Measurements from ENCODE around the gene CHST11. TPM values are rescaled to one million over a fixed set of nuclear protein-coding genes. Genes with fewer than 3 reads are reported as not detected.

CHST11 gene
- total RNA-seq, 1 experiment from 2014 or later: 1.1 TPM

DNA sequence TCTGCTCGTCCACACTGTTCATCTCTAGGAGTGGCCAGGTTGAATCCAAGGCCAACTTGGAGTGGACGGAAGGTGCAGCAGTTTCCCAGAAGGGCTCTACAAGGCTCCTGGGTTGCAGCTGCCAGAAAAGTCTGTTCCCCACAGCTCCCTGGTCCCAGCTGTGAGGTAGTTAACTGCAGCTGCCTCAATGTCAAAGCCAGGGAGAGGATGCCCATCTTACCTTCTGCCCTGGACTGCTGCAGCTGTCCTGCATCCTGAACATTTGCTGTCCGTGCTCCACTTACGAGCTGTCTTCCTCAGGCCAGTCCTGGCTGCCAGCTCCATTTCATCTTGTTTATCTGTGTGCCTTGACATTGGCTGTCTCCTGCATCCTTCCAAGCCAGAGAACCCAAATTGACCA is 274.0 kb downstream of the CHST11 start:
- H3K4me3 Mint-ChIP-seq (ENCODE audit: low read depth, unreplicated experiment): no peak overlapping the region
- peaks cover 52% of the 10 kb centered on the region for H3K27me3 Mint-ChIP-seq (ENCODE audit: unreplicated experiment)
- no peaks in the 10 kb centered on the region for H3K9me3 Mint-ChIP-seq (ENCODE audit: low read depth, unreplicated experiment)
- no TSS peak for BruUV-seq (replicated peaks)
- TF ChIP-seq, protein P1, sequence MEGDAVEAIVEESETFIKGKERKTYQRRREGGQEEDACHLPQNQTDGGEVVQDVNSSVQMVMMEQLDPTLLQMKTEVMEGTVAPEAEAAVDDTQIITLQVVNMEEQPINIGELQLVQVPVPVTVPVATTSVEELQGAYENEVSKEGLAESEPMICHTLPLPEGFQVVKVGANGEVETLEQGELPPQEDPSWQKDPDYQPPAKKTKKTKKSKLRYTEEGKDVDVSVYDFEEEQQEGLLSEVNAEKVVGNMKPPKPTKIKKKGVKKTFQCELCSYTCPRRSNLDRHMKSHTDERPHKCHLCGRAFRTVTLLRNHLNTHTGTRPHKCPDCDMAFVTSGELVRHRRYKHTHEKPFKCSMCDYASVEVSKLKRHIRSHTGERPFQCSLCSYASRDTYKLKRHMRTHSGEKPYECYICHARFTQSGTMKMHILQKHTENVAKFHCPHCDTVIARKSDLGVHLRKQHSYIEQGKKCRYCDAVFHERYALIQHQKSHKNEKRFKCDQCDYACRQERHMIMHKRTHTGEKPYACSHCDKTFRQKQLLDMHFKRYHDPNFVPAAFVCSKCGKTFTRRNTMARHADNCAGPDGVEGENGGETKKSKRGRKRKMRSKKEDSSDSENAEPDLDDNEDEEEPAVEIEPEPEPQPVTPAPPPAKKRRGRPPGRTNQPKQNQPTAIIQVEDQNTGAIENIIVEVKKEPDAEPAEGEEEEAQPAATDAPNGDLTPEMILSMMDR (IDR thresholded peaks at IDR 0.05; ENCODE audit: unreplicated experiment): no peak
- H3K36me3 Mint-ChIP-seq (ENCODE audit: insufficient read depth, unreplicated experiment): no peaks in the 10 kb centered on the region
- CTCF ChIA-PET: no interaction called here
- peaks cover 7% of the 10 kb centered on the region for H3K4me1 Mint-ChIP-seq (ENCODE audit: low read depth, unreplicated experiment)
- no peak for DNase-seq
- intact Hi-C loops (cut with micrococcal nuclease; ENCODE audit: unreplicated experiment): loop anchor here (5.0 kb wide), 1 partner anchor 322 kb away; no protein-coding TSS in a partner anchor
- no peak overlapping the region for H3K27ac Mint-ChIP-seq (ENCODE audit: unreplicated experiment)

DNA sequence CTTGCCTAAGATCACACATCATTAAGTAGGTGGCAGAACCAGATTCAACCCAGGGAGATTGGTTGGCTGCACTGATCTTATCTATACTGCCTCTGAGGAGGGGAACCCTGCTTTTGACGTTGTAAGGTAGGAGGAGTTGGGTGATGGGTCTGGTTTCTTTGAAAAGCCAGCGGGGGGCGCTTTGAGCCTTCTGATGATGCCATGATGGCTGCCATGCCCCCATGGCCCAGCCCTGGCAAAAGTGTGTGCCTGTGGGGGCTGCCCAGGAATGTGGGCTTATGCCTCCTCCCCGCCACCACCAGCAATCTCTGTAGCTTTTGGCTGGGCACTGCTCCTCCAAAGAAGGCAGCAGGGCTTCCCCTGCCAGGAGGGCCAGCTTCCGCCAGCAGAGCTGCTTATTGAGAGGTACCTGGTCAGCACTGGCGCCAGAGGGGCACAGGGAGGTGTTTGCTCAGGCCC is 277.0 kb downstream of the CHST11 start:
- peaks cover 7% of the 10 kb centered on the region for H3K4me1 Mint-ChIP-seq (ENCODE audit: low read depth, unreplicated experiment)
- no peaks in the 10 kb centered on the region for H3K9me3 Mint-ChIP-seq (ENCODE audit: low read depth, unreplicated experiment)
- H3K4me3 Mint-ChIP-seq (ENCODE audit: low read depth, unreplicated experiment): no peak overlapping the region
- H3K36me3 Mint-ChIP-seq (ENCODE audit: insufficient read depth, unreplicated experiment): no peaks in the 10 kb centered on the region
- intact Hi-C loops (cut with micrococcal nuclease; ENCODE audit: unreplicated experiment): loop anchor here (5.0 kb wide), 1 partner anchor 319 kb away; no protein-coding TSS in a partner anchor
- BruUV-seq (replicated peaks): no TSS peak
- peaks cover 70% of the 10 kb centered on the region for H3K27me3 Mint-ChIP-seq (ENCODE audit: unreplicated experiment)
- H3K27ac Mint-ChIP-seq (ENCODE audit: unreplicated experiment): no peak overlapping the region
- peak; percentile 28 for DNase-seq
- CTCF ChIA-PET: no interaction called here
- TF ChIP-seq, protein P1 (IDR thresholded peaks at IDR 0.05; ENCODE audit: unreplicated experiment): no peak

DNA sequence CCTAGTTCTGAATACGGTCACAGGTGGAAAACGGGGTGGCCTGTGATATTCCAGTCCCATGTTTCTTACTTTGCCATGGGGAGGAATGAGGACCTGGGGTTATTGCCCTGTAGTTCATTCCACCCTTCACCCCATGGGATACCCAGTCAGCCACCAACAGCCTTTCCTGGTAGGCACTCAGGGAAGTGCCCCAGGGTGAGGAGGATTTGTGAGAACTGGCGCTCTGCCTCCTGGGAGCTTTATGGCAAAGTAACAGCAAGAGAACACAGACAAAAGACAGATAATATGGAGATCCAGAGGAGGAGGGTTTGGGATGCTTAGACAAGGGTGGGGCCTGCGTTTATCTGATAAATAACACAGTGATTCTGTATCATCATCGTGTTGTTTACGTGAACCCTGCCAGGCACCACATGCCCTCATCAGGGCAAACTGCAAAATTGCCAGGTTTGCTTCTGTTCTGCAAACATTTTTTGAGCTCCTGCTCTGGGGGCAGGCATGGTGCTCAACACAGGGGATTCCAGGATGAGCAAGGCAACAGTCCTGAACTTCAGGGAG is 277.9 kb downstream of the CHST11 start:
- no peak overlapping the region for H3K27ac Mint-ChIP-seq (ENCODE audit: unreplicated experiment)
- BruUV-seq (replicated peaks): no TSS peak
- H3K4me1 Mint-ChIP-seq (ENCODE audit: low read depth, unreplicated experiment): peaks cover 2% of the 10 kb centered on the region
- H3K36me3 Mint-ChIP-seq (ENCODE audit: insufficient read depth, unreplicated experiment): no peaks in the 10 kb centered on the region
- DNase-seq: no peak
- H3K4me3 Mint-ChIP-seq (ENCODE audit: low read depth, unreplicated experiment): no peak overlapping the region
- peaks cover 71% of the 10 kb centered on the region for H3K27me3 Mint-ChIP-seq (ENCODE audit: unreplicated experiment)
- intact Hi-C loops (cut with micrococcal nuclease; ENCODE audit: unreplicated experiment): loop anchor here (5.0 kb wide), 1 partner anchor 318 kb away; no protein-coding TSS in a partner anchor
- TF ChIP-seq, protein P1 (IDR thresholded peaks at IDR 0.05; ENCODE audit: unreplicated experiment): no peak
- CTCF ChIA-PET: no interaction called here
- no peaks in the 10 kb centered on the region for H3K9me3 Mint-ChIP-seq (ENCODE audit: low read depth, unreplicated experiment)

DNA sequence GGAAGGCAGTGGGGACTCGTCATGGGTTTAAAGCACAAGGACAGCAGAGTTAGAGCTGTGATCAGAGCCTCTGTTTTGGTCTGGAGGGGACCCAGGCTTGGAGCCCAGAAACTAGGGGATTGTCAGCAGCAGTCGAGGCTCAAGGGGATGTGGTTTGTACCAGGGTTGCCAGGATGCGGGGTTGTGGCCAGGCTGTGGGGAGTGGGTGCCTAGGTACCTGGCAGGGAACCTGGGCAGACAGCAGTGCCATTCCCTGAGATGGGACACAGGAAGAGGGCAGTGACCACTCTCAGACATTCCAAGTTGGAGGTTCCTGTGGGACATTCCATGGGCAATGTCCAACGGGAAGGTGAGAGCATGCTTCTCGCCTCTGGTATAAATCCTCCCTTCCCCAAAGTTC is 279.1 kb downstream of the CHST11 start:
- H3K27me3 Mint-ChIP-seq (ENCODE audit: unreplicated experiment): peaks cover 68% of the 10 kb centered on the region
- TF ChIP-seq, protein P1 (IDR thresholded peaks at IDR 0.05; ENCODE audit: unreplicated experiment): no peak
- intact Hi-C loops (cut with micrococcal nuclease; ENCODE audit: unreplicated experiment): no loop called here
- no peaks in the 10 kb centered on the region for H3K36me3 Mint-ChIP-seq (ENCODE audit: insufficient read depth, unreplicated experiment)
- no peak overlapping the region for H3K4me3 Mint-ChIP-seq (ENCODE audit: low read depth, unreplicated experiment)
- no peak overlapping the region for H3K27ac Mint-ChIP-seq (ENCODE audit: unreplicated experiment)
- no peaks in the 10 kb centered on the region for H3K4me1 Mint-ChIP-seq (ENCODE audit: low read depth, unreplicated experiment)
- BruUV-seq (replicated peaks): no TSS peak
- H3K9me3 Mint-ChIP-seq (ENCODE audit: low read depth, unreplicated experiment): no peaks in the 10 kb centered on the region
- DNase-seq: no peak
- CTCF ChIA-PET: no interaction called here
